H1 (cell line): ENCODE results near the gene EIF3J. TPM values are rescaled to one million over a fixed set of nuclear protein-coding genes. Genes with fewer than 3 reads are reported as not detected.

ENCODE experiments used
- CTCF ChIA-PET: fragments of 300-600 bp; sonication (Branson Sonifier 250); formaldehyde crosslinking; loops from one replicate; lab custom pipeline; 2021; ENCODE audit not compliant: partially characterized antibody; lab: Charles Lee
- POLR2A ChIA-PET: fragments of 300-600 bp; sonication (Branson Sonifier 250); formaldehyde crosslinking; loops from one replicate; lab custom pipeline; 2021; ENCODE audit warnings: inconsistent platforms; ENCODE audit not compliant: partially characterized antibody; lab: Charles Lee
- DNase-seq, 2 experiments: peaks; one replicate each; pipeline versions ENCODE4 v3.0.0 to v3.0.0-alpha.2; 2010 to 2022; ENCODE audit warnings: low spot score in 2 of 2, low read depth in 1 of 2, mixed read lengths in 1 of 2
- FAIRE-seq: peaks from 2 replicates; lab custom pipeline; 2011; peaks lifted over from hg19 to GRCh38; lab: Jason Lieb, UNC
- H2AFZ ChIP-seq: 2 replicates; pipeline ENCODE4 v1.8.1; 2012; ENCODE audit warnings: low read length, inconsistent platforms
- H2AK5ac ChIP-seq: 2 replicates; pipeline ENCODE4 v1.6.1; 2013; ENCODE audit warnings: low read depth, low read length
- H2BK120ac ChIP-seq: replicated peaks from 2 replicates; pipeline ENCODE3; 2013; ENCODE audit warnings: low read depth, low read length, inconsistent platforms
- H2BK12ac ChIP-seq: 2 replicates; pipeline ENCODE4 v1.6.1; 2013; ENCODE audit warnings: low read depth, low read length
- H2BK15ac ChIP-seq: 2 replicates; pipeline ENCODE4 v1.6.1; 2013; ENCODE audit warnings: low read length
- H2BK20ac ChIP-seq: 2 replicates; pipeline ENCODE4 v1.6.1; 2013; ENCODE audit warnings: low read length
- H2BK5ac ChIP-seq: 2 replicates; pipeline ENCODE4 v1.6.1; 2013; ENCODE audit warnings: low read depth, low read length
- H3K14ac ChIP-seq: 2 replicates; pipeline ENCODE4 v1.6.1; 2013; ENCODE audit warnings: inconsistent platforms; ENCODE audit not compliant: insufficient read length
- H3K18ac ChIP-seq: 2 replicates; pipeline ENCODE4 v1.6.1; 2013; ENCODE audit warnings: low read length; ENCODE audit errors: extremely low read depth
- H3K23ac ChIP-seq: 2 replicates; pipeline ENCODE4 v1.6.1; 2013; ENCODE audit warnings: inconsistent platforms; ENCODE audit not compliant: insufficient read length
- H3K23me2 ChIP-seq: 2 replicates; pipeline ENCODE4 v1.6.1; 2013; ENCODE audit warnings: low read depth, low read length
- H3K27ac ChIP-seq: 2 replicates; pipeline ENCODE4 v1.6.1; 2011; ENCODE audit warnings: low read depth, low read length, inconsistent platforms
- H3K27me3 ChIP-seq, 4 experiments: replicated peaks in 1 of 4; 1 replicate in 1 of 4; 2 replicates in 3 of 4; pipeline versions ENCODE4 v1.6.1 to v1.8.1; 2011 to 2013; ENCODE audit warnings: low read length in 3 of 4, mild to moderate bottlenecking in 3 of 4, inconsistent platforms in 2 of 4, mixed read lengths in 2 of 4, moderate library complexity in 1 of 4; ENCODE audit not compliant: control insufficient read depth in 3 of 4, insufficient read depth in 3 of 4; ENCODE audit errors: extremely low read depth in 1 of 4
- H3K36me3 ChIP-seq, 4 experiments: 2 replicates each; pipeline versions ENCODE4 v1.6.1 to v1.8.1; 2011 to 2013; ENCODE audit warnings: mild to moderate bottlenecking in 4 of 4, low read length in 3 of 4, moderate library complexity in 2 of 4, control low read depth in 1 of 4, inconsistent platforms in 1 of 4; ENCODE audit not compliant: insufficient read depth in 4 of 4, control insufficient read depth in 2 of 4
- H3K4ac ChIP-seq: replicated peaks from 2 replicates; pipeline ENCODE3; 2013; ENCODE audit warnings: low read length, low read depth, mixed read lengths, inconsistent platforms; ENCODE audit not compliant: insufficient read length
- H3K4me1 ChIP-seq, 4 experiments: replicated peaks in 1 of 4; 1 replicate in 1 of 4; 2 replicates in 3 of 4; pipeline versions ENCODE4 v1.6.1 to v1.8.1; 2011 to 2013; ENCODE audit warnings: low read length in 3 of 4, inconsistent platforms in 2 of 4, mixed read lengths in 1 of 4; ENCODE audit not compliant: insufficient read depth in 4 of 4, control insufficient read depth in 3 of 4
- H3K4me2 ChIP-seq, 2 experiments: 2 replicates each; pipeline versions ENCODE4 v1.6.1 to v1.8.1; 2011 to 2013; ENCODE audit warnings: low read depth in 2 of 2, low read length in 2 of 2, control low read depth in 1 of 2, inconsistent platforms in 1 of 2, mild to moderate bottlenecking in 1 of 2; ENCODE audit not compliant: insufficient read depth in 1 of 2
- H3K4me3 ChIP-seq, 4 experiments: fragments of 200-600, 300-600 bp in 1 of 4; sonication (generic), shearing (Covaris generic), sonication (Bioruptor Twin) in 1 of 4; 2 replicates each; pipeline versions ENCODE4 v1.5.1 to v1.8.1; 2011 to 2016; ENCODE audit warnings: low read length in 4 of 4, low read depth in 3 of 4, control low read depth in 2 of 4, inconsistent platforms in 2 of 4, mild to moderate bottlenecking in 2 of 4, mixed read lengths in 1 of 4, moderate library complexity in 1 of 4; ENCODE audit not compliant: insufficient read depth in 2 of 4; ENCODE audit errors: extremely low read depth in 1 of 4
- H3K56ac ChIP-seq: replicated peaks from 2 replicates; pipeline ENCODE3; 2013; ENCODE audit warnings: low read depth, mild to moderate bottlenecking, mixed read lengths, low read length, inconsistent platforms; ENCODE audit not compliant: insufficient read length
- H3K79me1 ChIP-seq: 2 replicates; pipeline ENCODE4 v1.6.1; 2013; ENCODE audit warnings: low read depth, low read length, control low read depth
- H3K79me2 ChIP-seq, 2 experiments: 2 replicates each; pipeline versions ENCODE4 v1.6.1 to v1.8.1; 2012 to 2013; ENCODE audit warnings: low read length in 2 of 2, mild to moderate bottlenecking in 2 of 2, inconsistent platforms in 1 of 2; ENCODE audit not compliant: insufficient read depth in 2 of 2, control insufficient read depth in 1 of 2
- H3K9ac ChIP-seq, 4 experiments: replicated peaks in 1 of 4; 1 replicate in 1 of 4; 2 replicates in 3 of 4; pipeline versions ENCODE4 v1.6.1 to v1.8.1; 2011 to 2013; ENCODE audit warnings: low read depth in 3 of 4, low read length in 3 of 4, control low read depth in 2 of 4, mild to moderate bottlenecking in 2 of 4, moderate library complexity in 2 of 4, inconsistent platforms in 1 of 4; ENCODE audit errors: extremely low read depth in 1 of 4
- H3K9me3 ChIP-seq, 2 experiments: 2 replicates each; pipeline versions ENCODE4 v1.6.1 to v1.8.1; 2012 to 2013; ENCODE audit warnings: mild to moderate bottlenecking in 2 of 2, moderate library complexity in 2 of 2, control low read depth in 1 of 2, inconsistent platforms in 1 of 2, low read depth in 1 of 2, low read length in 1 of 2, mixed read lengths in 1 of 2; ENCODE audit not compliant: insufficient read depth in 2 of 2
- H4K20me1 ChIP-seq, 2 experiments: replicated peaks in 1 of 2; 2 replicates each; pipeline versions ENCODE3 to v1.8.1; 2011 to 2013; ENCODE audit warnings: inconsistent platforms in 2 of 2, low read length in 2 of 2, mild to moderate bottlenecking in 1 of 2; ENCODE audit not compliant: insufficient read depth in 2 of 2, control insufficient read depth in 1 of 2
- H4K5ac ChIP-seq: 2 replicates; pipeline ENCODE4 v1.6.1; 2013; ENCODE audit warnings: low read length, low read depth, mixed read lengths, inconsistent platforms; ENCODE audit not compliant: insufficient read length
- H4K8ac ChIP-seq: 2 replicates; pipeline ENCODE4 v1.8.0; 2013; ENCODE audit warnings: mild to moderate bottlenecking, moderate library complexity, low read length, inconsistent platforms; ENCODE audit not compliant: insufficient read depth; ENCODE audit errors: extremely low read depth
- H4K91ac ChIP-seq: replicated peaks from 2 replicates; pipeline ENCODE3; 2013; ENCODE audit warnings: low read length, mixed read lengths, inconsistent platforms; ENCODE audit not compliant: insufficient read length
- CBX8 ChIP-seq: fragments of 300-800, 300-1000 bp; sonication (generic); IDR thresholded peaks from 2 replicates; pipeline ENCODE4 v1.7.1; 2016; ENCODE audit warnings: low read depth, low read length, borderline replicate concordance
- CREB1 ChIP-seq: IDR thresholded peaks from 2 replicates; pipeline ENCODE4 v1.6.1; 2012; ENCODE audit warnings: inconsistent platforms
- EP300 ChIP-seq, 2 experiments: IDR thresholded peaks; 1 replicate in 1 of 2; 2 replicates in 1 of 2; pipeline ENCODE4 v1.6.1; 2011 to 2012; ENCODE audit warnings: low read depth in 2 of 2, low read length in 2 of 2, mild to moderate bottlenecking in 2 of 2, borderline replicate concordance in 1 of 2, inconsistent platforms in 1 of 2, moderate library complexity in 1 of 2
- EZH2 ChIP-seq: fragments of 200-600 bp; sonication (generic); IDR thresholded peaks from 2 replicates; pipeline ENCODE4 v1.7.1; 2012; ENCODE audit warnings: low read depth, mild to moderate bottlenecking, moderate library complexity, low read length, inconsistent platforms; ENCODE audit not compliant: severe bottlenecking
- POLR2AphosphoS5 ChIP-seq: IDR thresholded peaks from 2 replicates; pipeline ENCODE4 v1.6.1; 2011; ENCODE audit warnings: low read depth, low read length
- RFX5 ChIP-seq: IDR thresholded peaks from 2 replicates; pipeline ENCODE4 v1.6.1; 2011; ENCODE audit warnings: low read depth, low read length, improper control_type of control experiment, borderline replicate concordance
- SAP30 ChIP-seq: fragments of 300-600 bp; sonication (generic); IDR thresholded peaks from 2 replicates; pipeline ENCODE4 v1.7.1; 2012; ENCODE audit warnings: low read length, moderate library complexity, mild to moderate bottlenecking, inconsistent platforms; ENCODE audit not compliant: insufficient read depth, insufficient replicate concordance
- SIRT6 ChIP-seq: IDR thresholded peaks from one replicate; pipeline ENCODE4 v1.7.1; 2012; ENCODE audit warnings: low read length, inconsistent platforms
- SIX5 ChIP-seq: IDR thresholded peaks from 2 replicates; pipeline ENCODE4 v1.6.1; 2011; ENCODE audit warnings: mild to moderate bottlenecking, low read depth, low read length
- YY1 ChIP-seq: IDR thresholded peaks from 2 replicates; pipeline ENCODE4 v1.6.1; 2011; ENCODE audit warnings: low read depth, mild to moderate bottlenecking, low read length
- ZNF274 ChIP-seq: IDR thresholded peaks from 2 replicates; pipeline ENCODE4 v1.7.0; 2012; ENCODE audit warnings: low read length, borderline replicate concordance; ENCODE audit errors: extremely low read depth
- WGBS, 2 experiments: shearing (Covaris generic) in 1 of 2; methylation state at CpG; one replicate each; pipeline versions ENCODE4 v1.1.6 to v1.1.7; 2013 to 2015; ENCODE audit warnings: low lambda C conversion rate in 2 of 2, mixed read lengths in 2 of 2, inconsistent platforms in 1 of 2, low coverage in 1 of 2, missing lambda C conversion rate in 1 of 2; ENCODE audit not compliant: insufficient replicate concordance in 2 of 2, insufficient coverage in 1 of 2, insufficient read length in 1 of 2; ENCODE audit errors: extremely low coverage in 1 of 2, missing lambda C conversion rate in 1 of 2; 5-methylcytosine and 5-hydroxymethylcytosine counted together
- polyA plus RNA-seq, 7 experiments: library from polyadenylated mRNA; depleted of rRNA in 3 of 7; stranded (reverse) in 5 of 7; unstranded in 2 of 7; fragments of >200 nt in 5 of 7; fragments of 200-250 nt in 2 of 7; gene quantifications; 1 replicate in 5 of 7; 2 replicates in 1 of 7; 4 replicates in 1 of 7; pipeline versions ENCODE4 v1.2.1 to v1.2.3, GENCODE V29; 2011 to 2013; ENCODE audit warnings: missing spikeins in 2 of 7, mixed read lengths in 2 of 7
- total RNA-seq: library from RNA; stranded (reverse); fragmentation: NEBNext Ultra II Directional; extraction: Animal tissue kit (Norgen Biotek cat#: 25700); gene quantifications from 2 replicates; pipeline ENCODE4 v1.2.1, GENCODE V29; 2021

EIF3J gene
- total and polyA plus RNA-seq, 2 of the 8 experiments (the other 6 are each of a cell fraction or from before 2014, with no cell fraction given), result 26.8 to 119 TPM

GRCh38 chr15:44570361-44570760, 33.4 kb downstream of the EIF3J start:
- Histone ChIP-seq H3K56ac (no peak overlapping the region), H3K79me1 (no peaks in the 10 kb centered on the region), H3K36me3 (peaks cover 10 to 34% (median 18%) of the 10 kb centered on the region in 4 experiments), H3K9me3 (peaks cover 5 to 8% of the 10 kb centered on the region in 2 experiments), H3K23me2 (no peaks in the 10 kb centered on the region), H3K14ac (no peak overlapping the region), H2BK15ac (no peak overlapping the region), H4K91ac (no peak overlapping the region), H3K4ac (no peak overlapping the region), H3K79me2 (no peaks in the 10 kb centered on the region), H3K4me2 (no peak overlapping the region), H4K20me1 (peaks cover 0 to 2% of the 10 kb centered on the region in 2 experiments), H3K18ac (no peak overlapping the region), H3K27me3 (no peaks in the 10 kb centered on the region), H3K4me3 (no peak overlapping the region), H4K8ac (no peak overlapping the region), H2AFZ (no peak overlapping the region), H3K9ac (no peak overlapping the region), H4K5ac (no peak overlapping the region), H3K27ac (no peak overlapping the region), H2BK20ac (no peak overlapping the region), H2BK120ac (no peak overlapping the region), H3K23ac (no peak overlapping the region), H2BK5ac (no peak overlapping the region), H3K4me1 (no peaks in the 10 kb centered on the region), H2BK12ac (no peak overlapping the region), H2AK5ac (no peak overlapping the region)
- CTCF ChIA-PET, result no interaction called here
- 89% methylated on average over 4 of the region's 4 CpGs; no CpG with 5 or more reads in 1 of the 2 experiments for WGBS, 2 experiments
- no peak for FAIRE-seq
- DNase-seq, result no peak
- no peak for TF ChIP-seq SAP30
- TF ChIP-seq YY1, result no peak
- no peak for TF ChIP-seq CBX8
- no peak for TF ChIP-seq RFX5
- no peak for TF ChIP-seq SIRT6
- no peak for TF ChIP-seq SIX5
- no peak for TF ChIP-seq POLR2AphosphoS5
- no peak for TF ChIP-seq EP300 (IDR thresholded peaks at IDR 0.05; ENCODE audit: borderline replicate concordance in 1 of 2, low read depth in 2 of 2, low read length in 2 of 2)
- no peak for TF ChIP-seq ZNF274
- TF ChIP-seq EZH2, result no peak
- TF ChIP-seq CREB1, result no peak
- POLR2A ChIA-PET, result interaction anchor here (1.3 kb wide), 1 partner anchor 143 kb away, joined by 3 read pairs; the partner anchor contains the start of gene CTDSPL2
